OCI-M2 (cell line): ENCODE measurements around the gene RPL14.
"Not testable (repeated sequence)": the region's sequence is repeated elsewhere in the genome, so short reads cannot be mapped to it uniquely, and the experiment has no call there.

Experiments used
- DNase-seq: peaks from one replicate; lab custom pipeline; 2025; ENCODE audit not compliant: unreplicated experiment; lab: John Stamatoyannopoulos, UW

The RPL14 gene

DNA sequence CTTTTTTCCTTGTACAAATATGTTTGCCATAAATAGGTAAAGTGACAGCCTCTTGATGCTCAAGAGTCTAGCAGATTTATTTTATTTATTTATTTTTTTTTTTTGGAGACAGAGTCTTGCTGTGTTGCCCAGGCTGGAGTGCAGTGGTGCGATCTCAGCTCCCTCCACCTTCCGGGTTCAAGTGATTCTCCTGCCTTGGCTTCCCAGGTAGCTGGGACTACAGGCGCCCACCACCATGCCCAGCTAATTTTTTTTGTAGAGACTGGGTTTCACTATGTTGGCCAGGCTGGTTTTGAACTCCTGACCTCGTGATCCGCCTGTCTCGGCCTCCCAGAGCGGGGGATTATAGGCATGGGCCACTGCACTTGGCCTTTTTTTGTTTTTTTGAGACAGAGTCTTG is 5.7 kb downstream of the RPL14 start:
- DNase-seq, result not testable (repeated sequence)

- no peak for DNase-seq
These were observed 6.4 kb downstream of the RPL14 start for GRCh38 chr3:40463579-40463978.

DNA sequence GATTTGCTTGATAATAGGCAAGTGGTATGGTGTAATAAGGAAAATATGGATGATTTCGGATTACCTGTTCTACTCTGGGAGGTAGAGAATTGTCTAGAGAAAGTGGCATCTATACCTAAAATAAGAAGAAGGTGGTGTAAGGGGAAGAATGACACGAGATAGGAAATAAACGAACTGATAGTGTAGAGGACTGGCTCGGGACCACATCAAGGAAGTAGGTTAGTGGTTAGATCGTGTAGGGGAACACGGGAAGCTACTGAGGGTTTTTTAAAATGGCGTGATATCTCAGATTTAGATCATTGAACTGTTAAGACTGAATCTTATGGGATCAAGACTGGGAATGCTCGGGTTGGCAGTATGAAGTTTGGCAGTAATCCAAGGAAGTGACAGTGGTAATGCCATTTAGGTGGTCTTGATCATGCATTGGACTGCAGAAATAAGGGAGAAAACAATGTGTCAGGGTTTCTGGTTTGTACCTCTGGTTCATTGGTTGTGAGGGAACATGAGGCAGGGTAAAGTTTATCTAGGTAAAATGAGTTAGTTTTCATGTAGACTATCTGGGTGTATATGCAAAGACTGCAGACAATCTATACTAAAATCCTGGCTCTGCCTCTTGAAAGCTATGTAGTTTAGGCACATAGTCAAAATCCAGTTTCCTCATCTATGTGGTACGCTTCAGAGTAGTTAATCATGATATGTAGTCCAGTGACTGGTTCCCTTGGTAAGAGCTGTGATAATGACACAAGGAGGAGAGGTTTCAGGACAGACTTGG is 7.4 kb downstream of the RPL14 start:
- DNase-seq, result no peak

DNA sequence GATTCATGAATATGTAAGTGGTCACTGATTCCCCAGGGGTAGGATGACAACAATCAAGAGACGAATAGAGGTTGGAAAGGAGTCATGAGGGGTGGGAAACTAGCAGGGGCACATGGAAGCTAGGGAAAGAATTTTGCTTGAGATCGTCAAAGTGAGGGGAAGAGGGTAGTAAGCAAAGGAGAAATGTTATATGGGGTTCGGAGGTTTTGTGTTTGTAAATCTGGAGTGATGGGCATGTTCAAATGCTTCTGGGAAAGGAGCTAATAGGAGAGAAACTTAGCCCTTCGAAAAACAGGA is 7.9 kb downstream of the RPL14 start:
- DNase-seq, result no peak

GRCh38 chr3:40465456-40465855 is 8.3 kb downstream of the RPL14 start:
- no peak for DNase-seq

GRCh38 chr3:40468018-40468417 is 10.9 kb downstream of the RPL14 start:
- no peak for DNase-seq

- DNase-seq, result no peak
These were observed 13.6 kb downstream of the RPL14 start for GRCh38 chr3:40470701-40471100.

DNA sequence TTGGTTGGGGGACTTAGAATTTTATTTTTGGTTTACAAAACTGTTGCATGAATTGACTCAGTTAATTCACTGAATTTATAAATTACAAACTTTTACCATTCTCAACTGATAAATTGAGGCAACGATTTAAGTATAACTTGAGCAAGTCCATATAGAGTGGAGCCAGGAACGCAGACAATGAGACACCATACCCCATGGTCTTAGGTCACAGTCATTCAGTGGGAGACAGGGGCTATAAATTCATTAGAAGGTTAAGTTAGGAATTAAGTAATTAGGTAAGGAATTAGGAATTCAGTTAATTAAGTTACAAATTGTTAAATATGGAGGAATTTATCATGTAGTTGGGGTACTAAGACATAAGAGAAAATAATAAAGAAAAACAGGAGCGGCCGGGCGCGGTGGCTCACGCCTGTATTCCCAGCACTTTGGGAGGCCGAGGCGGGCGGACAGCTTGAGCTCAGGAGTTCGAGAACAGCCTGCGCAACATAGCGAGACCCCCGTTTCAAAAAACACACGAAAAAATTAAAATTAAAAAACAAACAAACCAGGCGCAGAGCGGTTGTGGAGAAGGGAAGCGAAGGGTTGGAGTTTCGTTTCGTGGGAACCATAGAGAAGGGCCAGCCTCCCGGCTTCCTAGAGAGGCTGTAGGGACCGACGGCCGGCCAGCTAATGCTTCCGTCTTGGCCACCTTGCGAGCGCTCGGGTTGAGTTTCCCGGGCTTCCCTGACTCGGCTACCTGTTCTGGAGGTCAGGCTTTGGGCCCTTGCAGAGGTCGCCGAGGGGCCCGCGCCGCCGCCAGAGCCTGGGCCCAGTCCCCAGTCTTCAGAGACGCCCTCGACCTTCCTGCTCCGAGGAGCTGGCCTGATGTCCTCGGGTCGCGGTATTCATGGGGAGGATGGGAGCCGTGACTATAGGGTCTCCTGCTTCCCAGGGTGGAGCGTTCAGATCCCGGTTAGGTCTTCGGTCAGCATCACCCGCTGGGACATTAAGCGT is 19.6 kb downstream of the RPL14 start, which contains the start of gene ZNF619:
ZNF619 (plus strand) TSS at position 645 of the 993 bp plus-strand sequence. CDS start 858 bp downstream, outside the sequence.
- peak; percentile 64 for DNase-seq

DNA sequence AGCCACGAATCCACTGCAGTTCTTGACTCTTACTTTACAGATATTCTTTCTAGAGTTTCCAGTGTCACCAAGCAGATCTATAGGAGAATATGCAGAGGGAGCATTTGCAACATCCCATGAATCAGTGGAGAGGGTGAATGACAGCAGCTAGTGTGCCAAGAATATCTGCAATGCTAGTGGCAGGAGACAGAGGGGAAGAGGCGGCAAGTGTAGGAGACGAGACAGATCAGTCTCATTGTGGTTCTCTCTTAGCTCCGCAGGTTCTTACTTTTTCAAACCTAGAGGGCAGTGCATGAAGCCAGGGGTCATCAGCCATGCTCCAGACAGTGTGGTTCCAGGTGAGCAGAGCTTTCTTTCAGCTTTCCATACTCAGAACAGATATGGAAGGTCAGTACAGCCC is 20.5 kb downstream of the RPL14 start:
- DNase-seq, result no peak

DNA sequence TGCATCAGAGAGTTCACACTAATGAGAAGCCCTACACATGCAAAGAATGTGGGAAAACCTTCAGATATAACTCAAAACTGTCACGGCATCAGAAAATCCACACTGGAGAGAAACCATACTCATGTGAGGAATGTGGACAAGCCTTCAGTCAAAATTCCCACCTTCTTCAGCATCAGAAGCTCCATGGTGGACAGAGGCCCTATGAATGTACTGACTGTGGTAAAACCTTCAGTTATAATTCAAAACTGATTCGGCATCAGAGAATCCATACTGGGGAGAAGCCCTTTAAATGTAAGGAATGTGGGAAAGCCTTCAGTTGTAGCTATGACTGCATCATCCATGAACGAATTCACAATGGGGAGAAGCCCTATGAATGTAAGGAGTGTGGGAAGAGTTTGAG is 30.0 kb downstream of the RPL14 start:
- no peak for DNase-seq

DNA sequence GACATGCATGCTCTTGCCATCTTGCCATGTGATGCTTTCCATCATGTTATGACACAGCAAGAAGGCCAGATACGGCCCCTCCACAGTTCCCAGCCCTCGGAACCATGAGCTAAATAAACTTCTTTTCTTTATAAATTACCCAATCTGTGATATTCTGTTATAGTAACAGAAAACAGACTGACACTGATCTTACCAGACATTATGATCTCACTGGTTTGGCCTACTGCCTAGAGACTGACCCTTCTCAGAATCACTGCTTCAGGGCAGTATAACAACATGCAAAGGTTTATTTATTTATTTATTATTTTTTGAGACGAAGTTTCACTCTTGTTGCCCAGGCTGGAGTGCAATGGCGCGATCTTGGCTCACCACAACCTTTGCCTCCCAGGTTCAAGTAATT is 33.8 kb downstream of the RPL14 start:
- no peak for DNase-seq

- no peak for DNase-seq
These were observed 37.6 kb downstream of the RPL14 start for GRCh38 chr3:40494698-40495097.

- DNase-seq, result no peak
These were observed 40.1 kb downstream of the RPL14 start for GRCh38 chr3:40497288-40497687.

DNA sequence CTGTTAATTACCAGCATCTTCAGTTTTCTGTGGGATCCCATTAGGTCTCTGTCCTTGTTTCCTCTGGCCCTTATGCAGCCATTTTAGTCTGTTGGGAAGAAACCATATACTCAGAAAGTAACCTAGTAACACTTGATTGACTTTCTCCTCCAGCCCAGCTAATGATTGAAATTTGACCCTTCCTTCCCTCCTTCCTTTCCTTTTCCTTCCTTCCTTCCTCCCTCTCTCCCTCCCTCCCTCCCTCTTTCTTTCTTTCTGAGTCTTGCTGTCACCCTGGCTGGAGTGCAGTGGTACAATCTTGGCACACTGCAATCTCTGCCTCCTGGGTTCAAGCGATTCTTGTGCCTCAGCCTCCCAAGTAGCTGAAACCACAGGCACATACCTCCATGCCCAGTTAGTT is 42.8 kb downstream of the RPL14 start:
- DNase-seq, result no peak

DNA sequence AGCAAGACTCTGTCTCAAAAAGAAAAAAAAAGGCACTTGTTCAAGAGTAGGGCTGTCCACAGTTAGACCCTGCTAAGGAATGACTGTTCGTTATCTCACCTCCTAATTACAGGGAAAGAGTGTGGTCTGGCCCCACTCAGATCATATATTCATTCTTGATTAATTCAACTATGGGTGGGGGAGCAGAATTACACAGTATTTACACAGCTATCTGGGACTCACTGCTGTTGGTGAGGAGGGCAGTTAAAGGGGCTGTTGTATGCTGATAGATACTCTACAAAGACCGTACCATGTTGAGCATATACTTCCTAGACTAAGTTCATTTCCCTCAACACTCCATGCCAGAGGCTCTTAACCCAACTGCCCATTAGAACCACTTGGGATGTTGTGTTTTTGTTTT is 44.9 kb downstream of the RPL14 start:
- DNase-seq, result no peak

DNA sequence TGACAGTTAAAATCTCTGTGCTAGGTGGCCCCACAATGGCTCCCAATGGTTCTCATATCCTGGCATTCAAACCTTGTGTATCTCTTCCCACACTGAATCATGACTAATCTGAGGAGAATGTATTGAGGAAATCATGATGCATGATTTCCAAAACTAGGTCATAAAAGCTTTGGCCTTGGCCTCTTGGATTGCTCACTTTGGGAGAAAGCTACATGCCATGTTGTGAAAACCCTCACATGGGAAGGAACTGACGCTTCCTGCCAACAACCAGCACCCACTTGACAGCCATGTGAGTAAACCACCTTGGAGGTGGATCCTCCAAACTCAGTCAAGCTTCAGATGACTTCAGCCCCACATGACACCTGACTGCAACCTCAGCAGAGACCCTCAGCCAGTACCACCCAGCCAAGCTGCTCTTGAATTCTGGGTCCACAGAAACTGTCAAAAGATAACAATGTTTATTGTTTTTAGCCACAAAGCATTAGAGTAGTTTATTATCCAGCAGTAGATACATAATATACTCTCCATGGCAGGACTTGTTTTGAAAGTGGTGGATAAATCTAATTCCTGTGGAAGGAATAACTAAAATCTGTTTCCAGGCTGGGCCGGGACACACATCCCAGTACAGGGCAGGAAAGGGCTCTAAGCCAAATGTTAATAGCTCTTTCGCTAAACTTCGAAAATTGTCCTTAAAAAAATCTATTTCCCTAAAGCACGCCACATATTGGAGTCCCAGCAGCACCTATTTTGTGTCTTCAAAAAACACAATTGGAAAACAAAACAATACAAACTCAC is 47.7 kb downstream of the RPL14 start:
- no peak for DNase-seq

- no peak for DNase-seq
These were observed 48.7 kb downstream of the RPL14 start, which contains the start of gene ZNF620 for GRCh38 chr3:40505599-40506462. Gene ZNF620, plus strand, starts transcription at chr3:40506039. Its CDS starts 314 bp downstream, at chr3:40506353.

DNA sequence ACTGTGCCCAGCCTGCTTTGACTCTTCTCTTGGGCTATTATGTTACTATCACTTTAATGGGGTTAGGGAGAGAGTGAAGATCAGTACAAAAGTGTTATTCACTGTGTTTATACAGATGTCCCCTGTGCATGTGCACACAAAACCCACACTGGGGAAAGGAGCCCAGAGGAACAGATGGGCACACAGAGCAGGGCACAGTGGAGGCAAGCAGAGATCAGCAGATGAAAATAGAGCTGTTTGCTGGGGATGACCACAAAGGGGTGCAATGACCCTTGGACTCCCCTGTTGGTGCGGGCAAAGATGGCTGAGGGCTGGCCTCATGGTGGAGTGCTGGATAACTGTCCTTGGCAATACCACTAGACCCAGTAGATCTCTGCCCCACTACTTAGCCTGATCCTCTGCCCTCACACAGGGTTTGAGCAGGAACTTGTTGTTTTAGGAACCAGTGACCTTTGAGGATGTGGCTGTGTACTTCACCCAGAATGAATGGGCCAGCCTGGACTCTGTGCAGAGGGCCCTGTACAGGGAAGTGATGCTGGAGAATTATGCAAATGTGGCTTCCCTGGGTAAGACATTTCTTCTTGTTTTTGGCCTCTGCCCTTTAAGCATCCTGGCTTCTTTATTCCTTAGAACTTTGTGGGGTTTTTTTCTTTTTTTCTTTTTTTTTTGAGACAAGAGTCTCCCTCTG is 54.0 kb downstream of the RPL14 start:
- no peak for DNase-seq

GRCh38 chr3:40516201-40516600 is 59.1 kb downstream of the RPL14 start:
- no peak for DNase-seq

DNA sequence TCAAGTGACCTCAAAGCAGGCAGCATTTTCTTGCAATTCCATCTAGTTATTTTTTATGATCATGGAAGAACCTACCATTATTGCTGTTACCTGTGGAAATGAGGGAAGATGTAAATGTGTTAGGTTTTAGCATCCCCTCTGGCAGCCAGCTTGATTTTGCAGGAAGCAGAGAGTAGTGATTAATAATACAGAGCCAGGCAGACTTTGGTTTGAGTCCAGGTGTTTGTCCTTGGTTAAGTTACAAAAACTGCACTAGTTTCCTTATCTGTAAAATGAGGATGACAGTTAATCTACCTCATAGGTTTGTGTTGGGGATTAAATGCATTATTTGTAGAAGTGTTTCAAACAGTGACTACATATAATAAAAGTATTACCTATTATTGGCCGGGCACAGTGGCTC is 60.9 kb downstream of the RPL14 start:
- DNase-seq, result no peak
